Right lung (tissue), 5 donors: ENCODE measurements around the gene CLK2. TPM values are rescaled to one million over a fixed set of nuclear protein-coding genes. Genes with fewer than 3 reads are reported as not detected.
"Not testable (repeated sequence)": the region's sequence is repeated elsewhere in the genome, so short reads cannot be mapped to it uniquely, and the experiment has no call there.

Source experiments
- DNase-seq, 2 donors: peaks; one replicate each; pipeline ENCODE4 v3.0.0-alpha.2; 2013
- polyA plus RNA-seq, 5 donors: library from polyadenylated mRNA; unstranded; fragments of 120-200 nt; gene quantifications; one replicate each; pipeline versions ENCODE4 v1.2.1 to v1.2.3, GENCODE V29; 2013; ENCODE audit warnings: inconsistent platforms in 1 of 5, low replicate concordance in 1 of 5; ENCODE audit not compliant: insufficient read length in 5 of 5, insufficient read depth in 1 of 5

The CLK2 gene
- polyA plus RNA-seq, 5 donors, result 73.3 to 82.3 (median 80.1) TPM

- DNase-seq, result no peak
These were observed 3.9 kb downstream of the CLK2 start for GRCh38 chr1:155269381-155269780.

DNA sequence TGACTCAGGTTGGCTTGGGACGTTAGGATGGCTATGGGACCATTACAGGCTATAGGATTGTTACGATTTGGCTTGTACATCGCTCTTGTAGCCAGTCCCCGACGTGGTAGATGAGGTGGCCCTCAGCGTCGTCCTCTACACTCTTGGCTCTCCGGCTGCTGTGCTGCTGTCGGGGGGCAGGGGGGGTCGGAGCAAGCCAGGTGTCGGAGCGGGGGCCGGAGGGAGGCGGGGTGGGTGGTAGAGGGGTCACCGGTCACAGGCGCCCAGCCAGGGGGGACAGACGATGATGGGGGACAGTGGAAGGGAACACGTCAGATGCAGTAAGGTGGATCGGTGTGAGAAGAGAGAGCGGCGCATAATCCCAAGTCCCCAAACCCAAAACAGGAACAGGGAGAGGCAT, 4.7 kb downstream of the CLK2 start:
- DNase-seq, result no peak

DNA sequence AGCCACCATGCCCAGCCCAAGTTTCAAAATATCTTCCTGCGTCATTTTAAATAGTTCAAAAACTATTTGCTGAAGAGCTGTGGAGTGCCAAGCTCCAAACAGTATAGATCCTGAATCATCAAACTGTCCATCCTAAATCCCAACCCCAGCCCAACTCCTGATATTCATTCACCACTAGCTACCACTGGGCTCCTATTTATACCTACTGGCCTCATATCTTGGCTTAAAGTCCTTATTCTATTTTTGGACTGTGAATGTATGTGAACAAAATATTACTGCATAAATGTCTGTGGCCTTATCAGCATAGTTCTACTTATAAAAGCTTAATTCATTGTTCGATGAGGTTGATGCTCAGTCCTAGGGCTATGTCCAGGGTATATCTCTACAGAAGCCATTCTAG, 5.9 kb downstream of the CLK2 start:
- DNase-seq, result no peak

DNA sequence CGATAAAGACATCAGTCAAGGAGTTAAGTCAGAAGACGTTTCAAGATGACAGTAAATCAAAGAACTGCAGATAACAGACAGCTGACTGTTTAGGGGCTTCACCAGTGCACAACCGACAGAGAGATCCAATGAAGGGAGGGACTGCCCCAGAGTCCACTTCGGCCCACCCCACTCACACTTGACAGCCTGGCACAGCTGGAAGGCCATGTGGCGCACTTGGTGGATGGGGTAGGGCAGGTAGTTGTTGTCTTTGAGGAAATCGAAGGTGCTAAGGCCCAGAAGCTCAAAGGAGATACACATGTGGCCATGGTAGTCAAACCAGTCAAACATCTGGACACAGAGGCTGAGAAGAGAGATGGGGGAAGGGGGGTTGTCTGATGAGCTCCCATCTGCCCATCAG, 6.8 kb downstream of the CLK2 start:
- DNase-seq, result no peak

GRCh38 chr1:155263067-155263466, 10.2 kb downstream of the CLK2 start:
- DNase-seq, result no peak

DNA sequence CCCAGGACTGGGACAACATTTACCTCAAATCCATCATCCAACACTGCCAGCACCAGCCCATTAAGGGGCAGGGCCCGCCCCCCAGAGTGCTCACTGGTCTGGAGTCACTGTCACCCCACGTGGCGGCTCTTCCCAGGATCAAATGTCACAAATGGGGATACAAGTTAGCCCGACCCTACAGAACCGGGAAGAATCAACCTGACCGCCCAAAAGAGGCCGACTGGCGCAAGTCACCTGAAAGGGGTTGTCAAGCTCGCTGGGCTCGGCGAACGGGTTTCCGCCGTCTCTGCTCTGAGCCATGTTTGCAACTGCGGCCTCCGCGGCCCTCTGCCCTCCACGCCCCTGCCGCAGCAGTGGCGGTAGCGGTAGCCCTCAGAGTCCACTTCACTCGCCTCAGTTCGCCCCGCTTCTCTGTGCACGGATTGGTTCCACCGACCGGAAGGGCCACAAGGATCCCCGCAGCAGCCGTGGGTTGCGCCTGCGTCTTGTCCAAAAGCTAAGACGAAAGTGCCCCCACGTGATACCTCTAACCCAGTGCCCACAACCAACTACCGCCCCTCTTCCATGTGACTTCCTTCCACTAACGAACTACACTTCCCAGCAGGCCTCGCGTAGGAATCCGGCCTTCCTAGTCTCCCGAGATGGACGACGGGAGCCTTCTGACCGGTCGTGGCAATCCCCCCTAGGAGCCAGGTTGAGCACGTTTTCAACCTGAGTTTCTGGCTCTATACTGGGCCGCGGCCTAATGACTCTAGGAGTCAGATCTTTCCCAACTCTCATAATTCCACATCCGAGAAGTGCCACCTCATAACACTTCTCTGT, 11.2 kb downstream of the CLK2 start, which contains the start of gene SCAMP3:
Gene SCAMP3 (minus strand): TSS at position 509 of the 822 bp plus-strand sequence. CDS start 209 bp downstream, at position 300.
- DNase-seq, result peak; percentile 91 to 94

GRCh38 chr1:155261493-155261851, 11.8 kb downstream of the CLK2 start:
- DNase-seq, result no peak

GRCh38 chr1:155260276-155260675, 13.0 kb downstream of the CLK2 start:
- DNase-seq, result no peak

DNA sequence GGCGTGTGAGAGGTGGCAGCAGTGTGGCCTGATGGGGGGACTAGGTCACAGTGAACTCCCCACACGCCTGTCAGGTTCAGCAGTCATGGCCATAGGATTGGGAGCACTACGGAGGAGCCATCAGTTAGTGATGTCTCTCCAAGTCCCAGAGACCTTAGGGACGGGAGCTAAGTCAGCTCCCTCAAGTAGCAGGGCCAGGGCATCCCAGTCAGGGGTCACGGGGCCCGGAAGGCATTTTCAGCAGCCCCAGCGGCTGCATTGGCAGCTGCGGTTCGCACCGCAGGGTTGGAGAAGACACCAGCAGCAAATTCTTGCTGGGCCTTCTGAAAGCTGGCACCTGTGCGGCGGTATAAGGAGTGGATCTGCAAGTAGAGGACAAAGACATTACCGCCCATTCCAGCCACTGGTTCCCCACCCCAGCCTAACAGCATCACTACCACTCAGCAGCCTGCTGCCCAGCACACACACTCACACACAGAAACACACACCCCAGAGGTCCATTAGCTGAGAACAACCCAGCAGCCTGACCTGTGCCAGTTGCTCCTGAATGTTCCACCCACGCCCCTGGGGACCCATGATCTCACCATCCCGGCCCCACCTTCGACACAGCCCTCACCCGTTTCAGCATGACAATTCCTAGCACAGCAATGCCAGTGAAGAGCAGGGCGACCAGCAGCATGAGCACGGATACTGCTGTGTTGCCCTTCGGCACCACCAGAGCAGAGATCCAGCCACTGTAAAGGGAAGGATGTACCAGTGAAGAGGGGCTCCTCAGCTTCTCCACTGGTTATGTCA, 17.0 kb downstream of the CLK2 start:
- DNase-seq, result no peak

GRCh38 chr1:155255243-155256007, 17.9 kb downstream of the CLK2 start, which contains the start of gene ENTREP3:
Gene ENTREP3 (minus strand): TSS chr1:155255483. CDS start chr1:155254877, 606 bp downstream.
- peak; percentile 87 to 88 for DNase-seq

DNA sequence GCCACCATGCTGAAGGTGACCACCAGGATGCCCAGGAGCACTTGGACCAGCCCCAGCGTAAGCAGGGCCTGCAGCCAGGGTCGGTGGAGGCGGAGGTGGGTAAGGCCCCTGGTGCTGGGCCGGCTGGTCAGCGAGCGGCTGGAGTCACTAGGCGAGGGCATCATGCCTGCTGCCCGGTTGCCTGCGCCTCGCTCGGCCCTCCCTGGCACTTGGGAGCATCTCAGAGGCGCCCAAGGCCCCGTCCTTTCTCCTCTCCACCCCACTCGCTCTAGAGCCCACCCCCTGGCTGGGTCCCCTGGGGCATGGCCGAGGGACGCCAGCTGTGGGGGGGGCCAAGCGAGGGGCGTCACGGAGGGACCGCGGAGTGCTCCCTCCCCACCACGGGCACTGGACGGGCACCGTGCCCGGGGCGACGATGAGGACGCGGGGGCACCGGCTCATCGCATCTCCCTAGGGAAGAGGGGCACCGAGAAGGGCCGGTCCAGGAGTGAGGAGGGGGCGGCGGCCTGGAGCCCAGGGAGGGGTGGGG, 18.5 kb downstream of the CLK2 start:
- no peak for DNase-seq

- no peak for DNase-seq
These were observed 19.0 kb downstream of the CLK2 start for GRCh38 chr1:155254228-155254713.

- no peak for DNase-seq
These were observed 19.5 kb downstream of the CLK2 start for GRCh38 chr1:155253797-155254196.

DNA sequence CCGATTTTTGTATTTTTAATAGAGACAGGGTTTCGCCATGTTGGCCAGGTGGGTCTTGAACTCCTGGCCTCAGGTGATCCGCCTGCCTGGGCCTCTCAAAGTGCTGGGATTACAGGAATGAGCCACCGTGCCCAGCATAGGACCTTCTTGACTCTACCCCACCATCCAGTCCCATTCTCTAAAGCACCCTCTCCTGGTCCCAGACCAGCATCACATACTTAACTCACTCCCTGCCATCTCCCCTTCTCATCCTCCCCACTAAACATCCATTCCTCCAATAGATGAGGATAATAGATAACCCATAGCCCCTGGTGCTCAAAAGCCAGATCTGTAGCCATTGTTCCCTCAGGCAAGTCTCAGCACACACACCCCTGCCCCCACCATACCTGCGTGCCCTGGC, 20.1 kb downstream of the CLK2 start:
- no peak for DNase-seq

DNA sequence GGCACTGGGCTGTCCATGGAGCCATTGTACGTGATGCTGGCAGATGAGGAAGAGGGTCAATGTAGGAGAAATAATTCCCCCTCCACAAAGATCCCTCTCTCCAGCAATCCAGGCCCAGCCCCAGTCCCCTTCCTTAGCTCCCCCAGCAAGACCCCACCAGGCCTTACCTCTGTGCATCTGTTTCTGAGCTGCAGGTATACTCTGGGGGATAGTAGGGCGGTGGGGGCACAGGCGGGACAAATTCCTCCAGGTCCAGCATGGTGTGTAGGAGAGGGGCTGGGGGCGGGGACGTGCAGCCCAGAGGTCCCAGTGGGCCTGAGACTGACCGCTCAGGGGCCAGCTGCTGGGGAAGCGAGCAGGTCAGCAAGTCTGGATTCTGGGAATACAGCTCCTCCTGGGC, 21.7 kb downstream of the CLK2 start:
- DNase-seq, result no peak

DNA sequence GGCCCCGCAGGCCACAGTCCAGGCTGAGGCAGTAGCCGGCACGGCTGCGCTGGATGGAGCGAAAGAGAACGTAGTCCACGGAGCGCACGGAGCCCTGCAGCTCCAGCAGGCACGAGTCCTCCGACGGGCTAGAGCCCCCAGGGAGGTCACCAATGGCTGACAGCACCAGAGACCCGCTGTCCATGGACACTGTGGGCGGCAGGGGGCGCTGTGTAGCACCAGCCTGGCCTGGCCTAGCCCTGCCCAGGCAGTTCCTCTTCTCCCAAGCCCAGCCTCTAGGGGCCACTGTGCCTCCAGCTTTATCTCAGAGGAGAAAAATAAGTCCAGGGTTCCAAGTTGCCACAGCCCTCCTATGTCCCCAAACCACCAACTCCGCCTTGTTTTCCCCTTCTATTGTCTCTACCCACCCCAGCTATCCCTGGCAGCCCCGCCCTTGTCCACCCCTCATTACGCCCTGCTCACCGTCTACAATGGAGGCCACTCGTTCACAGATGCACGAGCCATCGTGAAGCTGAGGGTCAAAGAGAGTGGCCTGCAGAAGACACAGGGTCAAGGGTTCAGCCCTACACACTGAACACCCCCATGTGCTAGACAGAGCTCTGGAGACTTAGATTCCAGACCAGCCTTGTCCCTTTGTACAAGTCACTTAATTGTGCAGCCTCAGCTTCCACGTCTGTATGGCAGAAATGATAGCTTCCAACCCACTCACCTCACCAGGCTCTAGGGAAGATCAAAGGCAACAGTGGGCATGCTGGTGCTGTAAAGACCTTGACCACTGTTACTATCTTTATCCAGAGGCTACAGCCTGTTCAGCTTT, 22.5 kb downstream of the CLK2 start:
- peak; percentile 85 to 89 for DNase-seq

- DNase-seq, result no peak
These were observed 23.1 kb downstream of the CLK2 start for GRCh38 chr1:155250246-155250632.

DNA sequence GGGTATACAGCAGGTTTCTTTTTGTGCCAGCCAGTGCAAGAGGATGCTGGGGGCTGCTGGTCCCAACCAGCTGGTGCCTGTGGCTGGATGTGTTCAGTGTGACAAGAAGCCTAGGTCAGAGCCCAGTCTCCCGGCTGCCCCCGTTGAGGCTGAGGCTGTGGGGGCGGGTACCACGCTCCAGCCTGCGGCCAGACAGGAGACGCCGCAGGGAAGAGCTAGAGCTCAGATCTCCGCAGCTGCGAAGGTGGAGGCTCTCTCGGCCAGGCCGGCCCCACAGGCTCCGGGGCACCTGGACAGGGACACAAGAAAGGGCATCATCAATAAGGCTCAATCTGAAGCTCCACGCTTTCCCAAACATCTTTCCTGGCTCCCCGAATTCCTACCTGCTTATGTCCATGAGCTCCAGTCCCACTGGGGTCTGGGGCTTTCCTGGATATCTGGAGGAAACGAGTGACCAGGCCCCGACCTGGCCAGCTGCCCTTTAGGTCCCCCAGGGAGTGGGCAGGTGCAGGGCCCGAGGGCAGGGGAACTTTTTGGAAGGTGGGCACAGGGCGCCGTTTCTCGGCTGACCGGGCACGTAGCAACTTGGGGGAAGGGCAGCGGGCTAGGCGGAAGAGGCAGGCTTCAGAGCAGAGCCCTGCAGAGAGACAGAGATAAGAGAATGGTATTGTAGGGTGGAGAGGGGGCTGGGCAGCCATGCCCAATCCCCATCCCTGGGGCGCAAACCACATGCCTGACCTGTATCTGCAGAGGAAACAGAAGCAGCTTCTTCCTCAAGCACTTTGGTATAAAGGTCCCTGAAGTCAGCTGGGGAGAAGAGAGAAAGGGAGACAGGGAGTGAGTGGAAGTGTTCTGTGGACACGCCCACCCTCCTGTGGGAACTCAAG, 25.4 kb downstream of the CLK2 start:
- DNase-seq, result no peak

DNA sequence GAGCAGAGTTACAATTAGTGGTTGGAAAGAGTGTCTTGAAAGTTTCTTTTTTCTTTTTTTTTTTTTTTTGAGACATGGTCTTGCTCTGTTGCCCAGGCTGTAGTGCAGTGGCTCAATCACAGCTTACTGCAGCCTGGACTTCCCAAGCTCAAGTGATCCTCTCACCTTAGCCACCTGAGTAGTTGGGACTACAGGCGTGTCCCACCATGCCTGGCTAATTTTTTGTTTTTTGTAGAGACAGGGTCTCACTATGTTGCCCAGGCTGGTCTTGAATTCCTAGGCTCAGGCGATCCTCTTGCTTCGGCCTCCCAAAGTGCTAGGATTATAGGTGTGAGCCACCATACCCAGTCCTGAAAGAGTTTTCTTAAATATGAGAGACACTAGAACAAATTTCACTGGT, 26.5 kb downstream of the CLK2 start:
- not testable (repeated sequence) for DNase-seq

DNA sequence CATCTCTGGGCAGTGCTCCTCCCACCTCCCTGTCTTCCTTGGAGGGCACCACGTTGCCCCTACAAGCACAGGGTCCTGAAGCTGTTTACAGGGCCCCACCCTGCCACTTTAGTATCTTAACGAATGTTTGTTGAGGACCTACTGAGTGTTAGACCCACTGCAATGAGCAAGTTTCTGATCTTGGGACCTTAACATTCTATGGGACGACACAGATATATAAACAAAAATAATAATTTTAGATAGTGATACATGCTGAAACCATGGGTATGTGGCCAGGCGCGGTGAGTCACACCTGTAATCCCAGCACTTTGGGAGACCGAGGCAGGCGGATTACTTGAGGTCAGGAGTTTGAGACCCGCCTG, 28.2 kb downstream of the CLK2 start:
- no peak for DNase-seq
